H54 (cell line): ENCODE results near the gene ISOC1.

Source experiments
- DNase-seq: peaks from one replicate; pipeline ENCODE4 v3.0.0; 2011; ENCODE audit warnings: low spot score, mixed read lengths; ENCODE audit not compliant: insufficient read length
- FAIRE-seq: peaks from 3 replicates; lab custom pipeline; 2011; peaks lifted over from hg19 to GRCh38; lab: Jason Lieb, UNC
- POLR2A ChIP-seq: IDR thresholded peaks from 2 replicates; pipeline ENCODE4 v1.6.1; 2011; ENCODE audit warnings: low read depth, mild to moderate bottlenecking, low read length

ISOC1 gene

DNA sequence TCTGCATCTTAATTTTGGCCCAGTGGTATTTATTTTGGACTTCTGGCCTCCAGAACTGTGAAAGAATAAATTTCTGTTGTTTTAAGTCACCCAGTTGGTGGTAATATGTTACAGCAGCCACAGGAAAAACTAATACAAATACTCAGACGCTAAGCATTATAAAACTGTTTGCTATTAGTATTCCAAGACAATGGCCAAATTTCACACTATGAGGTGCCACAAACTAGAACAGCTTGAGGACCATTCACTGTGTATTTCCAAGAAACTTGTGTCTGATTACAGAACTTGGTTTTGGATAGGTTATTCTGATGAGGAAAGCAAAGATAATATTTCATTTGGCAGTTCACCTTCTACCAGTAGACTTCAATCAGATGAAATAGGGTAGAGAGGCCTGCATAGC, 16.3 kb upstream of the ISOC1 start:
- FAIRE-seq (no peak), DNase-seq (no peak)
- no peak for TF ChIP-seq POLR2A

DNA sequence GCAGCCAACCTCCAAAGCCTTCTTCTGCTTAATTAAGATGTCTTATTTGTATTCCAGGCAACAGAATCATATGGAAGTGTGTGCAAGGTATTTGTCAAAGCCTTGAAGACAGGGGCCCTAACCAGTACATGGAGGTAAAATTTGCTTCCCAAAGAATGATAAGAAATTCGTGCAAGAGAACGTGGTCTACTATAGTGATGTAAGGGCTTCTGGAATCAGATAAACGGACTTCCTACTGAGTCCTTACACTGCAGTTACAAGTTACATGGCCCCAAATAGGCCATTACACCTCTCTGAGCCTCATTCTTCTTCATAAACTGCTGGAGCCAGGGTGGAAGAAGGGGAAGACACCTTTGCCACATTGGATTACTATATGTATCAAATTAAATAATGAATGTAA, 15.9 kb upstream of the ISOC1 start:
- no peak for FAIRE-seq
- DNase-seq: no peak
- TF ChIP-seq POLR2A: no peak

GRCh38 chr5:129079496-129079895, 15.1 kb upstream of the ISOC1 start:
- no peak for DNase-seq
- FAIRE-seq: no peak
- TF ChIP-seq POLR2A: no peak

DNA sequence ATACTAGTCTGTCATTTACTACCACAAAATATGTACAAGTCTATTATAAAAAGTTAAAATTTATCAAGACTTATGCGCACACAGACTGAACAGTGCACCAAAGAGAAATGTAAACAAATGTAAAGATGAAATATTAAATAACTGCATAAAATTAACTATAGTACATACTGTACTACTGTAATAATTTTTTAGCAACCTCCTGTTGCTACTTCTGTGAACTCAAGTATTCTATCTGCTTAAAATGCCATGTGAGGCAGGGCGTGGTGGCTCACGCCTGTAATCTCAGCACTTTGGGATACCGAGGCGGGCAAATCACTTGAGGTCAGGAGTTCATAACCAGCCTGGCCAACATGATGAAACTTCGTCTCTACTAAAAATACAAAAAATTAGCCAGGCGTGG, 13.8 kb upstream of the ISOC1 start:
- no peak for TF ChIP-seq POLR2A
- DNase-seq: no peak
- FAIRE-seq: no peak

GRCh38 chr5:129082225-129083136, 12.1 kb upstream of the ISOC1 start:
- no peak for TF ChIP-seq POLR2A
- no peak for DNase-seq
- FAIRE-seq: no peak

GRCh38 chr5:129094924-129095899, 663 bp downstream of the ISOC1 start:
- DNase-seq: peak; percentile 10

GRCh38 chr5:129096382-129096991, 1.9 kb downstream of the ISOC1 start:
- no peak for DNase-seq

More at GRCh38 chr5:129094924-129095899, 663 bp downstream of the ISOC1 start:
- no peak for TF ChIP-seq POLR2A
- no peak for FAIRE-seq

DNA sequence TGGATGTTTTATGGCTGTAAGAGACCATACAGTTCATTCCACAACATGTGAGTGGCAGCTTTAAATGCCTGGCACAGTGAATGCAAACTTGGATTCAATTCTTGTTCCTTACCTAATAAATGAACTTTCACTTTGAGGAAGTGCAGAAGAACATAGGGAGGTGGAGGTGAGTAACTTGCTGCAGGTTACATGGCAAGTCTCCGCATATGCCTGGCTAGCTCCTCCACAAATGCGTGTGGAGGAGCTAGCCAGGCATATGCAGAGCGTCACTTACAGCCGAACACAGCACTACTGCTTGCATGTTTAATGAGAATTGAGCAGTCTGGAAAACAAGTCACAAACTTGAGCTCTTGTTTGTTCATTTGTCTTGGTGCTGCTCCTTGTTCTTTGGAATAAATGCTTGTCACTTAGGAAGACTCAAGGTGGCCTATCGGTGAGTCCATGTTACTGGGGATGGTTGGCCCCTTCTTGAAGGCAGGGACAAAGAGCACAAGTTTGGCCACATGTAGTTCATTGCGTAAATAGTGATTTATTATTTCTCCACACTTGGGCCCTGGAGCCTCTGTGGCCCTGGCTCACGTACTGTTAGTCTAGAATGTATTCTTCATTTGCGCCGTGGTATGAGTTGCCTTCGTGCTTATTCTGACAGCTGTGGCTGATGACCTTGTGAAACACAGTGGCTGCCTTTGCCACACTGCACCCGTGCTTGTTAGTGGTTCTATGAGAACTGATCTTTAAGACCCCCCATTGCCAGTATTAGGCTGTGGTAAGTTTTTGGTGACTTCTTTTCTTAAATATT, 3.1 kb downstream of the ISOC1 start:
- TF ChIP-seq POLR2A: no peak
- FAIRE-seq: no peak

More at GRCh38 chr5:129096382-129096991, 1.9 kb downstream of the ISOC1 start:
- no peak for FAIRE-seq
- TF ChIP-seq POLR2A: no peak

DNA sequence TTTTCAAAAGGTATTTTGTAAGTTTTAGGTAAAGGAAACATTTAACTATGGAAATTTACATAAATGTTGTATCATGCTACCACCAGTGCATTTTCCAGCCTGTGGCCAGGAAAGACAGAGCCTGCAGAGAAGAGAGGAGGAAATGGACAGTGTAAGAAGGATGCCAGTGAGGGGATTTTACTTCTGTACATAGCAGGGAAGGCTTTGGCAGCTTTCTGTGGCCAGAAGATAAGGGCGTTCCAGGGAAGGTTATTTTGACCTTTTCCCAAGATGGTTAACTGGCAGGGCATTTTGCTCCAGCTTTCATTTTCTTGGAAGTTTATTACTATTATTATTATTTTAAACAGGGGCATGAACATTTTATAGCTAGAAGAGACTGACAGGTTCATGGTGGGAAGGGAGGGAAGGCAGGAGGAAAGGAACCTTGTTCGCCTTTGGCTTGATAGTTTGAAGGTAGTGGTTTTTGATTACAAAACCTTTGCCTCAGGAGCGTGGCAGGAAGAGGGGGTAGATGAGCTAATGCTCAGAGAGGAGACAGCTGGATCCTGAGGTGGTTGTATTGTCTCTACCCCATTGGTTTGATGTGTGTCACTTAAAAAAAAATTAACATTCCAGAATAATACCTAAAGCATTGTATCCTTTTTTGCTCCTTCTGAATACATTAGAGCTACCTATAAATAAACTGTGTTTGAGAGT, 4.1 kb downstream of the ISOC1 start:
- DNase-seq (no peak), FAIRE-seq (no peak)
- no peak for TF ChIP-seq POLR2A

More for the DNA sequence above, 3.1 kb downstream of the ISOC1 start:
- DNase-seq: no peak

GRCh38 chr5:129099184-129099569, 4.6 kb downstream of the ISOC1 start:
- TF ChIP-seq POLR2A: no peak
- DNase-seq: no peak
- FAIRE-seq: no peak

DNA sequence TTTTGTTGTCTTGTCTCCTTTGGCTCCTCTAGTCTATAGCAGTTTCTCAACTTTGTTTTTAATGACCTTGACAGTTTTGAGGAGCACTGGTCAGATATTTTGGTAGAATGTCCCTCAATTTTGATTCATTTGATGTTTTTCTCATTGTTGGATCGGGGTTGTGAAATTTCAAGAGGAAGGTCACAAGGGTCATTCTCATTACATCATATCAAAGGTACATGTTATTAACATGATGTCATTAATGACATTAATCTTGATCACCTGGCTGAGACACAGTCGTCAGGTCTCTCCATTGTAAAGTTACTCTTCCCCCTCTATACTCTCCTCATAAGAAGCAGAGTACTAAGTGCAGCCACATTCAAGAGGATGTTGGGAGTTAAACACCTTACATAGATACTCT, 7.2 kb downstream of the ISOC1 start:
- DNase-seq (no peak), FAIRE-seq (no peak)
- no peak for TF ChIP-seq POLR2A

DNA sequence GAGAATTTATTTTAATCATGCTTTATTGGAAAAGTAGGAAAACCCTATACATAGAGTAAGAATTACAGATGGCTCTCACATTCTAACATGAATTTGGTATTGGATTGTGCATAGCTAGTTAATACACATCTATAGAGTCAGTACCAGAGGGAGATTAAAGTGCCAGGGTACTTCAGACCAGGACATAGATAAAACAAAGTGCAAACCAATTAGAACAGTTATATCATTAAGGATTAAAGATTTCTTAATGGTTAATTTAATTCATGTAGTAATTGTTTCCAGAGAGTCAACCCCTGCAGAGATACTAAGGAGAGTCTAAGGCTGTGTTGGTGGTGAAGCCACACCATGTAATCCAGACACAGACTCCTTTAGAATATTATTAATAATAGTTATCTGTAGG, 8.8 kb downstream of the ISOC1 start:
- FAIRE-seq (no peak), DNase-seq (no peak)
- TF ChIP-seq POLR2A: no peak
